Neural cell (in vitro differentiated cells): ENCODE measurements around the gene TIMM17B. TPM values are rescaled to one million over a fixed set of nuclear protein-coding genes. Genes with fewer than 3 reads are reported as not detected.

Experiments
- H2AFZ ChIP-seq: fragments of 200-600, 300-800 bp; sonication (generic), shearing (Covaris generic); 2 replicates; pipeline ENCODE4 v1.6.0; 2014; ENCODE audit warnings: low read depth, mild to moderate bottlenecking, antibody characterized with exemption, low read length, moderate library complexity
- H3F3A ChIP-seq: fragments of 200-600 bp; shearing (Covaris generic); 2 replicates; pipeline ENCODE4 v1.6.1; 2016; ENCODE audit warnings: mild to moderate bottlenecking, moderate library complexity, mixed read lengths, antibody characterized with exemption, low read length; ENCODE audit not compliant: insufficient read depth, poor library complexity, severe bottlenecking
- H3K27ac ChIP-seq: fragments of 200-600, 300-800 bp; sonication (generic), shearing (Covaris generic); 2 replicates; pipeline ENCODE4 v1.5.1; 2014; ENCODE audit warnings: mild to moderate bottlenecking, low read length, moderate library complexity
- H3K27me3 ChIP-seq: fragments of 300-800, 200-600 bp; sonication (generic), shearing (Covaris generic); 2 replicates; pipeline ENCODE4 v1.6.0; 2014; ENCODE audit warnings: mild to moderate bottlenecking, low read depth, low read length, moderate library complexity; ENCODE audit not compliant: insufficient read depth
- H3K36me3 ChIP-seq: fragments of 300-800, 200-600 bp; sonication (generic), shearing (Covaris generic); 2 replicates; pipeline ENCODE4 v1.5.1; 2014; ENCODE audit warnings: mild to moderate bottlenecking, antibody characterized with exemption, low read length, moderate library complexity; ENCODE audit not compliant: insufficient read depth
- H3K4me2 ChIP-seq: fragments of 300-800, 200-600 bp; sonication (generic), shearing (Covaris generic); 2 replicates; pipeline ENCODE4 v1.6.0; 2014; ENCODE audit warnings: mild to moderate bottlenecking, low read length
- H3K4me3 ChIP-seq: fragments of 300-800, 200-600 bp; sonication (generic), shearing (Covaris generic); 2 replicates; pipeline ENCODE4 v1.5.1; 2014; ENCODE audit warnings: mild to moderate bottlenecking, low read length, moderate library complexity
- H3K79me2 ChIP-seq: fragments of 200-600 bp; shearing (Covaris generic); replicated peaks from 2 replicates; pipeline ENCODE4 v1.6.0; 2014; ENCODE audit warnings: mild to moderate bottlenecking, low read length, moderate library complexity; ENCODE audit not compliant: insufficient read depth
- H3K9ac ChIP-seq: fragments of 300-800, 200-600 bp; sonication (generic), shearing (Covaris generic); 2 replicates; pipeline ENCODE4 v1.6.1; 2016; ENCODE audit warnings: mild to moderate bottlenecking, low read length, mixed read lengths
- H3K9me2 ChIP-seq: fragments of 200-600 bp; shearing (Covaris generic); 2 replicates; pipeline ENCODE4 v1.6.1; 2016; ENCODE audit warnings: mild to moderate bottlenecking, low read length, mixed read lengths; ENCODE audit not compliant: insufficient read depth
- H3K9me3 ChIP-seq: fragments of 200-600, 300-800 bp; sonication (generic), shearing (Covaris generic); 2 replicates; pipeline ENCODE4 v1.6.1; 2016; ENCODE audit warnings: mild to moderate bottlenecking, mixed run types, low read length, moderate library complexity, mixed read lengths
- H4K20me1 ChIP-seq: fragments of 200-600 bp; shearing (Covaris generic); 2 replicates; pipeline ENCODE4 v1.6.1; 2016; ENCODE audit warnings: mild to moderate bottlenecking, mixed run types; ENCODE audit not compliant: insufficient read depth
- EP300 ChIP-seq: fragments of 450-650 bp; conservative IDR thresholded peaks from 2 replicates; pipeline ENCODE4 v1.6.1; 2014; ENCODE audit warnings: antibody characterized with exemption, mild to moderate bottlenecking, moderate library complexity; ENCODE audit not compliant: poor library complexity, severe bottlenecking
- EZH2 ChIP-seq: fragments of 200-600, 300-800 bp; shearing (Covaris generic), sonication (generic); IDR thresholded peaks from 2 replicates; pipeline ENCODE4 v1.6.1; 2014; ENCODE audit warnings: antibody characterized with exemption, low read length, borderline replicate concordance, mild to moderate bottlenecking; ENCODE audit not compliant: insufficient read depth, poor library complexity, severe bottlenecking
- MXI1 ChIP-seq: fragments of 450-650 bp; conservative IDR thresholded peaks from 2 replicates; pipeline ENCODE4 v1.6.1; 2014; ENCODE audit warnings: antibody characterized with exemption, mild to moderate bottlenecking; ENCODE audit not compliant: poor library complexity, severe bottlenecking
- POLR2AphosphoS5 ChIP-seq: IDR thresholded peaks from 2 replicates; pipeline ENCODE4 v1.6.1; 2012
- RAD21 ChIP-seq: fragments of 450-650 bp; conservative IDR thresholded peaks from 2 replicates; pipeline ENCODE4 v1.6.1; 2014; ENCODE audit warnings: antibody characterized with exemption, mild to moderate bottlenecking, moderate library complexity
- SMC3 ChIP-seq: fragments of 450-650 bp; conservative IDR thresholded peaks from 2 replicates; pipeline ENCODE4 v1.6.1; 2014; ENCODE audit warnings: antibody characterized with exemption, mild to moderate bottlenecking, moderate library complexity; ENCODE audit not compliant: poor library complexity
- TAF1 ChIP-seq: IDR thresholded peaks from 2 replicates; pipeline ENCODE4 v1.6.1; 2012; ENCODE audit warnings: low read depth
- polyA plus RNA-seq: library from polyadenylated mRNA; depleted of rRNA; stranded (reverse); fragments of >200 nt; gene quantifications from 2 replicates; pipeline ENCODE4 v1.2.3, GENCODE V29; 2014
- TF ChIP-seq, protein P1 (sequence below): IDR thresholded peaks from 2 replicates; pipeline ENCODE4 v1.6.1; 2012; ENCODE audit warnings: borderline replicate concordance
- TF ChIP-seq, protein P2 (sequence below): fragments of 450-650 bp; IDR thresholded peaks from 2 replicates; pipeline ENCODE4 v1.5.1; 2014; ENCODE audit warnings: antibody characterized with exemption, mild to moderate bottlenecking, moderate library complexity; ENCODE audit not compliant: poor library complexity, severe bottlenecking

Gene TIMM17B
- polyA plus RNA-seq, 1 donor from 2014 or later, result 131 TPM

DNA sequence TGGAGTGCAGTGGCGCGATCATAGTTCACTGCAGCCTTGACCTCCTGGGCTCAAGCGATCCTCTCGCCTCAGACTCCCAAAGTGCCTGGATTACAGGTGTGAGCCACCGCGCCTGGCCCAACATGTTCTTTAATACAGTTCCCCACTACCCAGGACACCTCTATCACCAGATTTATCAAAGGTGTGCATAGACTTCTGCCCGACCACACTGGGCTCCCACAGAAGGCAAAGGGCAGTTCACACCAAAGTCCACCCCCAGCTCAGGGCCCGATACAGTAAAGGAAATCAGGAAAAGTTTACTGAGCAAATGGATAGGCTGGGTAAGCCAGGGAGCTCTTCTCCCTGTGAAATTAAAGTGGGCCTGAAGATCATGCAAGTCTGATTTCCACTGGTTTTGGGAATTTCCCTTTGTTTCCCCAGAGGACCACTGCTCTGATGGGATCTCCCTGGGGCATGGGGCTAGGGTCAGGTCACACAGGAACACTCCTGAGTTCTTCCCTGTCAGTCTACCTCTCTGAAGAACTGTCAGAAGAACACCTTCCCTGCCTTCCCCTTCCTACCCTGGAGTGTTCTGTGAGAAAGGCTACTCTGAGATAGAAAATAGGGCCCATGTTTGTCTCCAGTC, 39.0 kb upstream of the TIMM17B start:
- Histone ChIP-seq H4K20me1 (no peaks in the 10 kb centered on the region), H2AFZ (no peak overlapping the region), H3K9ac (no peak overlapping the region), H3K27me3 (no peaks in the 10 kb centered on the region), H3K27ac (no peak overlapping the region), H3K79me2 (no peaks in the 10 kb centered on the region), H3K9me3 (no peaks in the 10 kb centered on the region), H3K36me3 (no peaks in the 10 kb centered on the region), H3K4me3 (no peak overlapping the region), H3K9me2 (no peaks in the 10 kb centered on the region), H3K4me2 (no peak overlapping the region), H3F3A (no peaks in the 10 kb centered on the region)
- TF ChIP-seq POLR2AphosphoS5 (no peak), TAF1 (no peak), EZH2 (no peak), EP300 (no peak), SMC3 (no peak), RAD21 (no peak), MXI1 (no peak)
- TF ChIP-seq, protein P1, sequence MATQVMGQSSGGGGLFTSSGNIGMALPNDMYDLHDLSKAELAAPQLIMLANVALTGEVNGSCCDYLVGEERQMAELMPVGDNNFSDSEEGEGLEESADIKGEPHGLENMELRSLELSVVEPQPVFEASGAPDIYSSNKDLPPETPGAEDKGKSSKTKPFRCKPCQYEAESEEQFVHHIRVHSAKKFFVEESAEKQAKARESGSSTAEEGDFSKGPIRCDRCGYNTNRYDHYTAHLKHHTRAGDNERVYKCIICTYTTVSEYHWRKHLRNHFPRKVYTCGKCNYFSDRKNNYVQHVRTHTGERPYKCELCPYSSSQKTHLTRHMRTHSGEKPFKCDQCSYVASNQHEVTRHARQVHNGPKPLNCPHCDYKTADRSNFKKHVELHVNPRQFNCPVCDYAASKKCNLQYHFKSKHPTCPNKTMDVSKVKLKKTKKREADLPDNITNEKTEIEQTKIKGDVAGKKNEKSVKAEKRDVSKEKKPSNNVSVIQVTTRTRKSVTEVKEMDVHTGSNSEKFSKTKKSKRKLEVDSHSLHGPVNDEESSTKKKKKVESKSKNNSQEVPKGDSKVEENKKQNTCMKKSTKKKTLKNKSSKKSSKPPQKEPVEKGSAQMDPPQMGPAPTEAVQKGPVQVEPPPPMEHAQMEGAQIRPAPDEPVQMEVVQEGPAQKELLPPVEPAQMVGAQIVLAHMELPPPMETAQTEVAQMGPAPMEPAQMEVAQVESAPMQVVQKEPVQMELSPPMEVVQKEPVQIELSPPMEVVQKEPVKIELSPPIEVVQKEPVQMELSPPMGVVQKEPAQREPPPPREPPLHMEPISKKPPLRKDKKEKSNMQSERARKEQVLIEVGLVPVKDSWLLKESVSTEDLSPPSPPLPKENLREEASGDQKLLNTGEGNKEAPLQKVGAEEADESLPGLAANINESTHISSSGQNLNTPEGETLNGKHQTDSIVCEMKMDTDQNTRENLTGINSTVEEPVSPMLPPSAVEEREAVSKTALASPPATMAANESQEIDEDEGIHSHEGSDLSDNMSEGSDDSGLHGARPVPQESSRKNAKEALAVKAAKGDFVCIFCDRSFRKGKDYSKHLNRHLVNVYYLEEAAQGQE, result no peak
- TF ChIP-seq, protein P2, sequence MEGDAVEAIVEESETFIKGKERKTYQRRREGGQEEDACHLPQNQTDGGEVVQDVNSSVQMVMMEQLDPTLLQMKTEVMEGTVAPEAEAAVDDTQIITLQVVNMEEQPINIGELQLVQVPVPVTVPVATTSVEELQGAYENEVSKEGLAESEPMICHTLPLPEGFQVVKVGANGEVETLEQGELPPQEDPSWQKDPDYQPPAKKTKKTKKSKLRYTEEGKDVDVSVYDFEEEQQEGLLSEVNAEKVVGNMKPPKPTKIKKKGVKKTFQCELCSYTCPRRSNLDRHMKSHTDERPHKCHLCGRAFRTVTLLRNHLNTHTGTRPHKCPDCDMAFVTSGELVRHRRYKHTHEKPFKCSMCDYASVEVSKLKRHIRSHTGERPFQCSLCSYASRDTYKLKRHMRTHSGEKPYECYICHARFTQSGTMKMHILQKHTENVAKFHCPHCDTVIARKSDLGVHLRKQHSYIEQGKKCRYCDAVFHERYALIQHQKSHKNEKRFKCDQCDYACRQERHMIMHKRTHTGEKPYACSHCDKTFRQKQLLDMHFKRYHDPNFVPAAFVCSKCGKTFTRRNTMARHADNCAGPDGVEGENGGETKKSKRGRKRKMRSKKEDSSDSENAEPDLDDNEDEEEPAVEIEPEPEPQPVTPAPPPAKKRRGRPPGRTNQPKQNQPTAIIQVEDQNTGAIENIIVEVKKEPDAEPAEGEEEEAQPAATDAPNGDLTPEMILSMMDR, result no peak

DNA sequence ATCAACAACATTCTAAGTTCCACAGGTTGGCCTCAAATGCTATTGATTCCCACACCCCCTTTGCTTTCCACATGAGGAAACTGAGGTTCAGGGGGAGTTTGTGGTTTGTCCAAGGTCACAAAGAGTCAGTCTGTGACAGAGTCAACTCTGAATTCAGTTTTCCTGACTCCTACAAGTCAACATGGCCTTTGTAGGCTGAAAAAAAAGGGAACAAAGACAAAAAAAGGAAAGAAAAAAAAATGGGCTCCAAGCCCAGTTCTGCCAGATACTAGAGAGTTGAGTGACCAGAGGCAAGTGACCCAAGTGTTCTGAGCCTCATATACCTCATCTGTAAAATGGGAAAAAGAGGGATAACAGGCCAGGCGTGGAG, 37.7 kb upstream of the TIMM17B start:
- no peaks in the 10 kb centered on the region for H3K9me3 ChIP-seq
- TF ChIP-seq RAD21 (no peak), MXI1 (no peak), POLR2AphosphoS5 (no peak), SMC3 (no peak), EP300 (no peak)
- no peaks in the 10 kb centered on the region for H3K9me2 ChIP-seq
- H3K9ac ChIP-seq, result no peak overlapping the region
- no peak overlapping the region for H3K4me3 ChIP-seq
- H3K36me3 ChIP-seq, result no peaks in the 10 kb centered on the region
- no peaks in the 10 kb centered on the region for H3K79me2 ChIP-seq
- H3F3A ChIP-seq, result no peaks in the 10 kb centered on the region
- no peak overlapping the region for H2AFZ ChIP-seq
- H3K4me2 ChIP-seq, result no peak overlapping the region
- no peak overlapping the region for H3K27ac ChIP-seq
- no peaks in the 10 kb centered on the region for H3K27me3 ChIP-seq
- H4K20me1 ChIP-seq, result no peaks in the 10 kb centered on the region
